Measurements from ENCODE around the gene EXOC3L2.

The EXOC3L2 gene

DNA sequence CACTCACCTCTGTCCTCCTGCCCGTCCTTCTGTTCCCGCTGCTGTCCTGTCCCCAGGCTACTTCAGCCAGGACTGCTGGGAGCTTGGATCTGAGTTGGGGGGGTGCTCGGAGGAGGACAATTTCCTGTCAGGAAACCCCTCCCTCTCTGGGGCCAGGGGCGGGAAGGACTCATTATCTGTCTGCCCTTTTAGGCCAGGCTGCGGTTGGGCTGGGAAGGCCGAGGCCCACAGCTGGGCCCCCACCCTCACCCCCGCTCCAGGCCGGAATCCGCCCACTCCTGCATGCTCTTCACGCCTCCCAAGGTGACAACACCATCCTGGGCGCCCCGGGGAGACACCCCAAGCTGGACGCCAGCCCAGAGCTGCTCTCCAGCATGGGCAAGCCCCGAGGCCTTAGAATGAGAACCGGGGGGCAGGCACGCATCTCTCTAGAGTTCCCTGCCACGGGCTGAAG is at the start of gene EXOC3L2:
EXOC3L2 (minus strand) TSS at position 74 of the 454 bp plus-strand sequence. CDS start 6,362 bp downstream, outside the sequence.
- DNase-seq (ENCODE audit: low read depth) = no peak
- TF ChIP-seq, protein P1, sequence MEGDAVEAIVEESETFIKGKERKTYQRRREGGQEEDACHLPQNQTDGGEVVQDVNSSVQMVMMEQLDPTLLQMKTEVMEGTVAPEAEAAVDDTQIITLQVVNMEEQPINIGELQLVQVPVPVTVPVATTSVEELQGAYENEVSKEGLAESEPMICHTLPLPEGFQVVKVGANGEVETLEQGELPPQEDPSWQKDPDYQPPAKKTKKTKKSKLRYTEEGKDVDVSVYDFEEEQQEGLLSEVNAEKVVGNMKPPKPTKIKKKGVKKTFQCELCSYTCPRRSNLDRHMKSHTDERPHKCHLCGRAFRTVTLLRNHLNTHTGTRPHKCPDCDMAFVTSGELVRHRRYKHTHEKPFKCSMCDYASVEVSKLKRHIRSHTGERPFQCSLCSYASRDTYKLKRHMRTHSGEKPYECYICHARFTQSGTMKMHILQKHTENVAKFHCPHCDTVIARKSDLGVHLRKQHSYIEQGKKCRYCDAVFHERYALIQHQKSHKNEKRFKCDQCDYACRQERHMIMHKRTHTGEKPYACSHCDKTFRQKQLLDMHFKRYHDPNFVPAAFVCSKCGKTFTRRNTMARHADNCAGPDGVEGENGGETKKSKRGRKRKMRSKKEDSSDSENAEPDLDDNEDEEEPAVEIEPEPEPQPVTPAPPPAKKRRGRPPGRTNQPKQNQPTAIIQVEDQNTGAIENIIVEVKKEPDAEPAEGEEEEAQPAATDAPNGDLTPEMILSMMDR (conservative IDR thresholded peaks at IDR 0.05; ENCODE audit: low read depth, low read length) = no peak

DNA sequence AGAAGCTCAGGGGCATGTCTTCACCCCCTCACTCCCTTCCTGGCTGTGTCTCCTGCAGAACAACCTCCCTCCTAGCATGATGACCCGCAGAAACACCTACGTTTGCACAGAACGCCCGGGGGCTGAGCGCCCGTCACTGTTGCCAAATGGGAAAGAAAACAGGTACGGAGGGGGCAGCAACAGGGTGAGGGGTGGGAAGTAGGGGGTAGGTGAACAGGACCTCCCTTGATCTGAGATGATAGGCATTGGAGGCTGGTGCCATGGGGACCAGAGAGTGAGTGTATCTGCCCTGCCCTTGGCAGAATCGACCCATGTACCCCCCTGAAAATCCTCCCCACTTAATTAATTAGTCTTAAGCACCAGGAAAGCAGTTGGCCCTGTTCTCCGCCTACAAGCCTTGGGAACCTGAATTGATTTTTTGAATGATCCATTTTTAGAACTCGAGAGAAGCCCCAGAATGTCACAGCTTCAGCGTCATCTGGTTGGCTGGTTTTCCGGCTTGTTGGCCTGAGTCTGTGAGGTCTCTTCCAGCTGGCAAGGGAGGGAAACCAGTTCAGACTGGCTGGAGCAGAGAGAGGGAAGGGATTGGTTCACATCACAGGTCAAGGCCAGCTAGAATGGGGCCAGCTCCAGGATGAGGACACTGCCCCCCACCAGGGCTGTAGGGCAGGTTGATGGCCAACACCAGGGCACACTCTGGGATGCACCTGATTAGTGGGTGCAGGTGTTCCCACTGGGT is 49.3 kb upstream of the EXOC3L2 start:
- TF ChIP-seq, protein P1 (conservative IDR thresholded peaks at IDR 0.05; ENCODE audit: low read depth, low read length) = no peak
- no peak for DNase-seq (ENCODE audit: low read depth)
- no peak overlapping the region for H3K4me3 ChIP-seq (ENCODE audit: low read depth, low read length)

More for the DNA sequence above, at the start of gene EXOC3L2:
- H3K4me3 ChIP-seq (ENCODE audit: low read depth, low read length) = no peak within 1 kb of the TSS

DNA sequence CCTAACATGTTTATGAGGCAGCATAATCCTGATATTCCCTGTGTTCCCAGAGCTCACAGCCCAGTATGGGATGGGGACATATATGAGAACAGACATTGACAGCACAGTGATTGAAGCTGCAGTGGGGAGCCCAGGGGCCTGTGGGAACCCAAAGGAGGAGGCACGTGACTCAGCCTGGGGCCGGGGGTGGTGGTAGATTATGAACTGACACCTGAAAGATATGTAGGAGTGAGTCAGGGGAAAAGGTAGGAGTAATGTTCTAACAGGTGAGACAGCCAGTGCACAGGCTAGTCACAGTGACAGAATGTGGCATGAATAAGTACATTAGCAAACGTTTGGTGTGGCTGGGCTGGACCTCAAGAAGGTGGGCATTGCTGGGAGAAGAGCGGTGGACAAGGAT is 48.5 kb upstream of the EXOC3L2 start:
- H3K4me3 ChIP-seq (ENCODE audit: low read depth, low read length) = no peak overlapping the region
- TF ChIP-seq, protein P1 (conservative IDR thresholded peaks at IDR 0.05; ENCODE audit: low read depth, low read length) = no peak
- no peak for DNase-seq (ENCODE audit: low read depth)

DNA sequence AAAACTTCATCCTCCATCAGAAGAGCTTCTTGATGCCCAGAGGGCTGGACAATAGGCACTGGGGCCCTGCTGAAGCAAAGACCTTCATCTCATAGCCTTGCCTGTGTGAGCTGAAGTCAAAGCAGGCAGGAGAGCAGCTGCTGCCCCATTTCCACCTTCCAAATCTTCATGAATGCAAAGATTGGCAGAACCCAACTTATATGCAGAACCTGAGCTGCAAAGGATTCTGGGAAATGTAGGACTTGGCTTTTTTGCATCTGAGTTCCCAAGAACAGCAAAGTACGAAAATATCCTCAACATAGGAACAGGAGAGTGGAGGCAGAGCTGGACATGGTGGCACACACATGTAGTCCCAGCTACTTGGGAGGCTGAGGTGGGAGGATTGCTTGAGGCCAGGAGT is 46.6 kb upstream of the EXOC3L2 start:
- no peak for DNase-seq (ENCODE audit: low read depth)
- TF ChIP-seq, protein P1 (conservative IDR thresholded peaks at IDR 0.05; ENCODE audit: low read depth, low read length) = no peak
- no peak overlapping the region for H3K4me3 ChIP-seq (ENCODE audit: low read depth, low read length)

DNA sequence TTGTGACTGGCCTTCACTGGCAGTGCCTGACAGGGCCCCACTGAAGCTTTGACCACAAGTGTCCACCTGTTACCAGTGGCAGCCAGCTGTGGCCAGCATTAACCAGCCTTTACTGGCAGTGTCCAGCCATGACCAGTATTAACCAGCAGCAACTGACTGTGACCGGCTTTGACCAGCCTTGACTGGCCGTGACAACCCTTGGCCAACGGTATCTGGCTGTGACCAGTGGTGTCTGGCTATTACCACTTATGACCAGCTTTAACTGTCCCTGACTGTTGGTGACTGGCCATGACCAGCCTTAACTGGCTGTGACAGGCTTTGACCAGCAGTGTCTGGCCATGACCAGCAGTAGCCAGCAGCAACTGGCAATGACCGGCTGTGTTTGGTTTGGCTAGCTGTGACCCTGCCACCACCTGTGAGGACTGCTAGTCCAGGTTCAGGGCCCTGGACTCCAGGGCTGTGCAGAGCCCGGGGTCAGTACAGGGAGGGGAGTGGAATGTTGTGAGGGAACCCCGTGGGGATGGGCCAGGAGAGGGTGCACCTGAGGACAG is 45.2 kb upstream of the EXOC3L2 start:
- H3K4me3 ChIP-seq (ENCODE audit: low read depth, low read length) = no peak overlapping the region
- no peak for DNase-seq (ENCODE audit: low read depth)
- TF ChIP-seq, protein P1 (conservative IDR thresholded peaks at IDR 0.05; ENCODE audit: low read depth, low read length) = no peak

DNA sequence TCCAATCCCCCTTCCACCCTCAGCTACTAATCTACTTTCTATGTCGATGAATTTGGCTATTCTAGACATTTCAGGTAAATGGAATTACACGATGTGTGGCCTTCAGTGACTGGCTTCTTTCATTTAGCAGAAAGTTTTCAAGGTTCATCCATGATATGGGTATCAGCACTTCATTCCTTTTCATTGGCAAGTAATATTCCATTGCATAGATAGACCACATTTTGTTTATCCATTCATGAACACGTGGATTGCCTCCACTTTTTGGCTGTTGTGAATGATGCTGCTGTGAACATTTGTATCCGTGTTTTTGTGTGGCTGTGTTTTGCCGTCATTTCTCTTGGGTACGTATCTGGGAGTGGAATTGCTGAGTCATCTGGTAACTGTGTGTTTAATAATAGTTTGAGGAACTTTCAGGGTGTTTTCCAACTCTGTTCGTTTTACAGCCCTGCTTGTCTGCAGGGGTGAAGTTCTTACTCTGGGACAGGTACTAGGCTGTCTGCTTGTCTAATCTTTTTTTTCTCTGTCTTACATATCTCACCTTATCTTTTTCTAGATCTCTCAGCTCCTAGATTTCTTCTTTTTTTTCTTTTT is 38.3 kb upstream of the EXOC3L2 start:
- TF ChIP-seq, protein P1 (conservative IDR thresholded peaks at IDR 0.05; ENCODE audit: low read depth, low read length) = no peak
- no peak for DNase-seq (ENCODE audit: low read depth)
- no peak overlapping the region for H3K4me3 ChIP-seq (ENCODE audit: low read depth, low read length)
